Spleen (tissue), 11 donors: ENCODE data around the gene ZNF239. TPM values are rescaled to one million over a fixed set of nuclear protein-coding genes. Genes with fewer than 3 reads are reported as not detected.

ENCODE experiments used
- DNase-seq: peaks from one replicate; pipeline ENCODE4 v3.0.0-alpha.2; 2020
- H3K27ac ChIP-seq, 8 donors: fragments of 200-600 bp; sonication (generic) in 7 of 8; 1 replicate in 4 of 8; 2 replicates in 4 of 8; pipeline versions ENCODE4 v1.5.0 to v1.8.0; 2016 to 2021; ENCODE audit warnings: inconsistent platforms in 4 of 8, mild to moderate bottlenecking in 4 of 8, moderate library complexity in 1 of 8
- H3K27me3 ChIP-seq, 7 donors: fragments of 200-600 bp; sonication (generic) in 6 of 7; replicated peaks in 1 of 7; 1 replicate in 4 of 7; 2 replicates in 3 of 7; pipeline versions ENCODE4 v1.5.0 to v1.8.0; 2016 to 2021; ENCODE audit warnings: inconsistent platforms in 3 of 7, mild to moderate bottlenecking in 1 of 7
- H3K36me3 ChIP-seq, 6 donors: fragments of 200-600 bp; sonication (generic) in 5 of 6; 1 replicate in 4 of 6; 2 replicates in 2 of 6; pipeline versions ENCODE4 v1.5.0 to v1.8.0; 2016 to 2021; ENCODE audit warnings: inconsistent platforms in 2 of 6
- H3K4me1 ChIP-seq, 6 donors: fragments of 200-600 bp; sonication (generic) in 5 of 6; 1 replicate in 3 of 6; 2 replicates in 3 of 6; pipeline versions ENCODE4 v1.5.0 to v1.8.0; 2016 to 2021; ENCODE audit warnings: inconsistent platforms in 3 of 6
- H3K4me3 ChIP-seq, 8 donors: fragments of 200-600 bp; sonication (generic) in 7 of 8; 1 replicate in 4 of 8; 2 replicates in 4 of 8; pipeline versions ENCODE4 v1.5.0 to v1.8.0; 2016 to 2021; ENCODE audit warnings: inconsistent platforms in 4 of 8, mild to moderate bottlenecking in 4 of 8, moderate library complexity in 2 of 8
- H3K9me3 ChIP-seq, 8 donors: fragments of 200-600 bp; sonication (generic) in 7 of 8; 1 replicate in 4 of 8; 2 replicates in 4 of 8; pipeline versions ENCODE4 v1.5.0 to v1.8.0; 2016 to 2021; ENCODE audit warnings: inconsistent platforms in 4 of 8
- POLR2A ChIP-seq, 3 donors: fragments of 450-650 bp; IDR thresholded peaks; one replicate each; pipeline ENCODE4 v1.5.1; 2017; ENCODE audit warnings: antibody characterized with exemption in 3 of 3, mild to moderate bottlenecking in 1 of 3
- POLR2AphosphoS5 ChIP-seq, 3 donors: sonication (generic); formaldehyde crosslinking; IDR thresholded peaks; one replicate each; pipeline ENCODE4 v1.5.1; 2017; ENCODE audit warnings: antibody characterized with exemption in 3 of 3
- WGBS, 5 donors: extraction: QIAGEN DNeasy Blood & Tissue Kit in 3 of 5; methylation state at CpG; one replicate each; pipeline versions ENCODE4 v1.1.5 to v1.1.7; 2013 to 2018; 5-methylcytosine and 5-hydroxymethylcytosine counted together
- intact Hi-C: fragments of 100-400 bp; cut with DNase I; formaldehyde crosslinking; loops from one replicate; pipeline ENCODE4 v1.15.0; 2023; ENCODE audit warnings: low total_unique reads
- polyA plus RNA-seq, 3 donors: library from polyadenylated mRNA; stranded (reverse); fragments of 200-250 nt; gene quantifications; one replicate each; pipeline ENCODE4 v1.2.1, GENCODE V29; 2013
- total RNA-seq, 7 donors: library from RNA; depleted of rRNA in 3 of 7; stranded (reverse); fragments of >200 nt in 3 of 7; fragmentation: NEBNext Ultra II Directional in 4 of 7; extraction: Animal tissue kit (Norgen Biotek cat#: 25700) in 4 of 7; gene quantifications; one replicate each; pipeline versions ENCODE4 v1.1.0 to v1.2.1, GENCODE V29; 2016 to 2021
- TF ChIP-seq, protein P1 (sequence below), 11 experiments: fragments of 200-600 bp in 7 of 11; fragments of 450-650 bp in 4 of 11; sonication (generic) in 4 of 11; IDR thresholded peaks in 8 of 11; conservative IDR thresholded peaks in 3 of 11; 1 replicate in 7 of 11; 2 replicates in 4 of 11; pipeline versions ENCODE4 v1.4.0 to v1.8.0; 2016 to 2021; ENCODE audit warnings: antibody characterized with exemption in 11 of 11, inconsistent platforms in 4 of 11, mild to moderate bottlenecking in 1 of 11
- donor health status: healthy with polysubstance abuse.
- donor health status: DM: no; HTN: no; CAD: no; lungs with moderate emphysema.
- donor health status: DM: no; HTN: no; CAD: no.
- donor health status: Bipolar disorder and iron deficiency.
- donor health status: healthy.
- donor health status: DM: no; HTN: no; CAD: no.
- donor health status: DM: yes; HTN: yes; CAD: no.

ZNF239 gene
- total and polyA plus RNA-seq, 10 donors, result 1.8 to 4.4 (median 2.5) TPM

DNA sequence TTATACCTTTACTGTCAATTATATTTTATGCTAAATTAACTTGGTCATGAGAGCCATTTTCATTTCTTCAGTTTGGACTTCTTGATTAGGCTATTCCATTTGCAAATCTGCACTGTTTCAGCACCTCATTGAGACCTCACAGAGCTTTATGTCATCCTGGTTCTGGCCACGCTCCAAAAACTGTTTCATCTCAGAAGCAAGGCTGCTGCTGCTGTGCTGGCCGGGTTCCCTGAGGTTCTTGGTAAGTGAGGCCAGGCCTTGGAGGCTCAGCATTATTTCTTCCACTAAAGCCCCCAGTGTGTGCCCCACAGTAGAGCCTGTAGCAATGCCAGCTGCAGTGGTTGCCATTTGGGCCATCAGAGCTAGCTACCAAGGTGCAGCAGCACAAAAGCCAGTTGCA lies 24.0 kb upstream of the ZNF239 start:
- Histone ChIP-seq H3K4me1 (peaks cover 6 to 31% (median 28%) of the 10 kb centered on the region in 6 donors), H3K36me3 (no peaks in the 10 kb centered on the region), H3K4me3 (no peak overlapping the region), H3K9me3 (no peaks in the 10 kb centered on the region), H3K27me3 (no peaks in the 10 kb centered on the region), H3K27ac (no peak overlapping the region)
- TF ChIP-seq POLR2A (IDR thresholded peaks at IDR 0.05) (no peak), POLR2AphosphoS5 (IDR thresholded peaks at IDR 0.05) (no peak)
- TF ChIP-seq, protein P1, sequence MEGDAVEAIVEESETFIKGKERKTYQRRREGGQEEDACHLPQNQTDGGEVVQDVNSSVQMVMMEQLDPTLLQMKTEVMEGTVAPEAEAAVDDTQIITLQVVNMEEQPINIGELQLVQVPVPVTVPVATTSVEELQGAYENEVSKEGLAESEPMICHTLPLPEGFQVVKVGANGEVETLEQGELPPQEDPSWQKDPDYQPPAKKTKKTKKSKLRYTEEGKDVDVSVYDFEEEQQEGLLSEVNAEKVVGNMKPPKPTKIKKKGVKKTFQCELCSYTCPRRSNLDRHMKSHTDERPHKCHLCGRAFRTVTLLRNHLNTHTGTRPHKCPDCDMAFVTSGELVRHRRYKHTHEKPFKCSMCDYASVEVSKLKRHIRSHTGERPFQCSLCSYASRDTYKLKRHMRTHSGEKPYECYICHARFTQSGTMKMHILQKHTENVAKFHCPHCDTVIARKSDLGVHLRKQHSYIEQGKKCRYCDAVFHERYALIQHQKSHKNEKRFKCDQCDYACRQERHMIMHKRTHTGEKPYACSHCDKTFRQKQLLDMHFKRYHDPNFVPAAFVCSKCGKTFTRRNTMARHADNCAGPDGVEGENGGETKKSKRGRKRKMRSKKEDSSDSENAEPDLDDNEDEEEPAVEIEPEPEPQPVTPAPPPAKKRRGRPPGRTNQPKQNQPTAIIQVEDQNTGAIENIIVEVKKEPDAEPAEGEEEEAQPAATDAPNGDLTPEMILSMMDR (IDR thresholded peaks at IDR 0.05 in 8 of 11, conservative IDR thresholded peaks at IDR 0.05 in 3 of 11), result no peak
- 60 to 83% (median 73%) methylated on average over 2 of the region's 2 CpGs for WGBS, 5 donors
- intact Hi-C loops, result no loop called here
- DNase-seq, result no peak

DNA sequence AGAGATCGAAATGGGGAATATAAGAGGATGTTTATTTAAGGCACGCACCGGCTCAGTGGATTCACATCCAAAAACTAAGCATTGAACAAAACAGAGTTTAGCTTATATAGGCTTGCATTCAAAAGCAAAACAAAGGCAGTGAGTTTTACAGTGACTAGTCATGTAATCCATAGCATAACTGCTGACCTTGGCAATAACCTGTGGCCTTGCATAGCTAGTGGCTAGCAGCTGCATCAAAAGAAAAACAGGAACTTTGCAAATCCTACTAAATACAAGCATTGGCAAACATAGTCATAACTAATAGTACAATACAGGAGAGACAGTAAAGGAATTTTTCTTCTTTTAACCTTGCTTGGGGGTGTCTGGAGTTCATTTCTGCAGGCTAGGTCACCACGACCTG lies 22.1 kb upstream of the ZNF239 start:
- intact Hi-C loops, result no loop called here
- Histone ChIP-seq H3K4me3 (no peak overlapping the region), H3K27ac (peak overlapping the region in 5 of 8 donors; percentile 43 to 63 (median 49)), H3K36me3 (no peaks in the 10 kb centered on the region), H3K9me3 (peaks cover 0 to 13% (median 9%) of the 10 kb centered on the region in 8 donors), H3K4me1 (peaks cover 6 to 31% (median 28%) of the 10 kb centered on the region in 6 donors), H3K27me3 (no peaks in the 10 kb centered on the region)
- 63 to 84% (median 70%) methylated on average over 4 of the region's 4 CpGs for WGBS, 5 donors
- DNase-seq, result no peak
- TF ChIP-seq, protein P1 (IDR thresholded peaks at IDR 0.05 in 8 of 11, conservative IDR thresholded peaks at IDR 0.05 in 3 of 11), result no peak
- TF ChIP-seq POLR2A (IDR thresholded peaks at IDR 0.05) (no peak), POLR2AphosphoS5 (IDR thresholded peaks at IDR 0.05) (no peak)

DNA sequence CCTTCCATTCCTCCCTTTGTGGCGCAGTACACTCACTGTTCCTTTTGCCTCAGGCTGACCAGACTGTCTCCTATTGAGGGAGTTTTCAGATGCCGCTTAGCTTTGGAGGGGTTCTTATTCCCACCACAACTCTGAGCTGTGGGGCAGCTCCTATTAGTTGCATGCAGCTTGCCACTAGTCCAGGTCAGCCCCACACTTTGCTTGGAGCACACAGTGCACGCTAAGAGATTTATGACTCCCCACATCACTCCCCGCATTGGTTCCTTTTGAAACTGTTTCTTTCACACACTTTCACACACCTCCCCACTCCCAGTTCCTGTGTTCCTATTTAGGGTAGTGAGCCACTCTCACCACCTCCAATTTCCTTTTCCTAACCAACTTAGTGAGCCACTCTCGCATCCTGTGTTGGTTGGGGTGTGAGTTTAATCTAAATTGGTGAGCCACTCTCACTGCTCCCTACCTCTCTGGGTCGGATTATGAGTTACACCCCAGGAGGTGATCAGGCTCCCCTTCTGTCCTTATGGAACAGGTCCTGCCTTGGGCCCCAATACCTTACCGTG lies 21.4 kb upstream of the ZNF239 start:
- Histone ChIP-seq H3K4me1 (peaks cover 6 to 31% (median 28%) of the 10 kb centered on the region in 6 donors), H3K4me3 (peak overlapping the region in 2 of 8 donors; percentile 38 to 60), H3K27me3 (no peaks in the 10 kb centered on the region), H3K27ac (peak overlapping the region in 6 of 8 donors; percentile 22 to 63 (median 49)), H3K36me3 (no peaks in the 10 kb centered on the region), H3K9me3 (peaks cover 0 to 20% (median 13%) of the 10 kb centered on the region in 8 donors)
- WGBS, 5 donors, result 19 to 31% (median 25%) methylated on average over 6 to 7 of the region's 7 CpGs
- TF ChIP-seq POLR2AphosphoS5 (IDR thresholded peaks at IDR 0.05), result peak in 1 of 3 donors; percentile 19
- TF ChIP-seq, protein P1 (IDR thresholded peaks at IDR 0.05 in 8 of 11, conservative IDR thresholded peaks at IDR 0.05 in 3 of 11), result no peak
- no peak for DNase-seq
- intact Hi-C loops, result no loop called here

DNA sequence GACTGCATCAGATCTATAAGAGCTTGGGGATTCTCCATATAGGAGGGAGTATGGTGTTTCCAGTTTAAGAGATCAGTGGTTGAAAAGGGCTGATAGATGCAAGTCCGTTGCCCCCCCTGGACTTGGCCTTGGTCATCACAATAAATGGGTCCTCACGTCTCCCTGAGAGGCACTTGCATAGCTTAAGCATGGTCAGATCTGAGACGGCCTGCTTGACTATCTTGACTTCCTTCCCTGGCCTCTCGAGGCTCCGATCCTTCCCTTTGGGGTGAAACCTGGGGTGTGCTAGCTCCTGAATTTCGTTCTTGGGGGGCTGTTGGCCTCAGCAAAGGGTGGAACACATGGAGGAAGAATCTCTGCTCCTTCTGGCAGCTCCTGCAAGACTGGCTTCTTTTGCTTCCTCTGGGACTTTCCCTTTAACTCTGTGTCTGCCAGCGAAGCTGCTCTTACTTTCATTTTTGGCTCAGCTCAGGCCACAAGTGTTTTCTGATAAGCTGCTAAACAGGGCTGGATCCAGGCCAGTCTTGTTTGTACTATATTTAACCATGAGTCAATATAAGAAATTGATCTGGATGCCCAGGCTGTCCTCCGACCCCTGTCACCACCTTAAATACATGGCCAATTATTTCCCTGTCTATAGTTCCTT lies 20.7 kb upstream of the ZNF239 start:
- peak overlapping the region in 6 of 8 donors; percentile 22 to 63 (median 49) for H3K27ac ChIP-seq
- 2 to 12% (median 5%) methylated on average over 7 to 8 of the region's 8 CpGs for WGBS, 5 donors
- H3K9me3 ChIP-seq, result peaks cover 0 to 23% (median 14%) of the 10 kb centered on the region in 8 donors
- H3K4me3 ChIP-seq, result peak overlapping the region in 5 of 8 donors; percentile 24 to 60 (median 29)
- H3K4me1 ChIP-seq, result peaks cover 6 to 31% (median 28%) of the 10 kb centered on the region in 6 donors
- no peak for DNase-seq
- TF ChIP-seq, protein P1 (IDR thresholded peaks at IDR 0.05 in 8 of 11, conservative IDR thresholded peaks at IDR 0.05 in 3 of 11), result no peak
- no peak for TF ChIP-seq POLR2AphosphoS5 (IDR thresholded peaks at IDR 0.05)
- no peaks in the 10 kb centered on the region for H3K27me3 ChIP-seq
- intact Hi-C loops, result no loop called here
- no peaks in the 10 kb centered on the region for H3K36me3 ChIP-seq
